ENCODE results near the gene JAML.

DNA sequence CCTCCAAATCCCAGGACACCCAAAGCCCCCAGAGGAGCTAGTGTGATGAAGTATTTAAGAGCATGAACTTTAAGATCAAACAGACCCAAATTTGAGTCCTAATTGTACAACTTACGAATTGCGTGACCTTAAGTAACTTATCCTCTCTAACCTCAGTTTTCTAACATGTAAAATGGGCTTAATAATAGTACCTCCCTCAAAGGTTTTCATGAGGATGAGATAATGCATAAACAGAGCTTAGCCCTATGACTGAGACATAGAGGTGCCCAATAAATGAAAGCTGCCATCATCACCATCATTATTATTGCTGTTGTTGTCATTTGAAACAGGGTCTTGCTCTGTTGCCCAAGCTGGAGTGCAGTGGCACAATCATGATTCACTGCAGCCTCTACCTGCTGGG is 57.6 kb downstream of the JAML start:
- TF ChIP-seq, protein P1, sequence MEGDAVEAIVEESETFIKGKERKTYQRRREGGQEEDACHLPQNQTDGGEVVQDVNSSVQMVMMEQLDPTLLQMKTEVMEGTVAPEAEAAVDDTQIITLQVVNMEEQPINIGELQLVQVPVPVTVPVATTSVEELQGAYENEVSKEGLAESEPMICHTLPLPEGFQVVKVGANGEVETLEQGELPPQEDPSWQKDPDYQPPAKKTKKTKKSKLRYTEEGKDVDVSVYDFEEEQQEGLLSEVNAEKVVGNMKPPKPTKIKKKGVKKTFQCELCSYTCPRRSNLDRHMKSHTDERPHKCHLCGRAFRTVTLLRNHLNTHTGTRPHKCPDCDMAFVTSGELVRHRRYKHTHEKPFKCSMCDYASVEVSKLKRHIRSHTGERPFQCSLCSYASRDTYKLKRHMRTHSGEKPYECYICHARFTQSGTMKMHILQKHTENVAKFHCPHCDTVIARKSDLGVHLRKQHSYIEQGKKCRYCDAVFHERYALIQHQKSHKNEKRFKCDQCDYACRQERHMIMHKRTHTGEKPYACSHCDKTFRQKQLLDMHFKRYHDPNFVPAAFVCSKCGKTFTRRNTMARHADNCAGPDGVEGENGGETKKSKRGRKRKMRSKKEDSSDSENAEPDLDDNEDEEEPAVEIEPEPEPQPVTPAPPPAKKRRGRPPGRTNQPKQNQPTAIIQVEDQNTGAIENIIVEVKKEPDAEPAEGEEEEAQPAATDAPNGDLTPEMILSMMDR (IDR thresholded peaks at IDR 0.05): no peak
- TF ChIP-seq POLR2A (IDR thresholded peaks at IDR 0.05; ENCODE audit: low read depth): no peak
- no peak for TF ChIP-seq POLR2AphosphoS5 (IDR thresholded peaks at IDR 0.05)

Measured in esophagus muscularis mucosa (tissue), 3 donors.